ENCODE data around the gene TMSB4X.

The TMSB4X gene

DNA sequence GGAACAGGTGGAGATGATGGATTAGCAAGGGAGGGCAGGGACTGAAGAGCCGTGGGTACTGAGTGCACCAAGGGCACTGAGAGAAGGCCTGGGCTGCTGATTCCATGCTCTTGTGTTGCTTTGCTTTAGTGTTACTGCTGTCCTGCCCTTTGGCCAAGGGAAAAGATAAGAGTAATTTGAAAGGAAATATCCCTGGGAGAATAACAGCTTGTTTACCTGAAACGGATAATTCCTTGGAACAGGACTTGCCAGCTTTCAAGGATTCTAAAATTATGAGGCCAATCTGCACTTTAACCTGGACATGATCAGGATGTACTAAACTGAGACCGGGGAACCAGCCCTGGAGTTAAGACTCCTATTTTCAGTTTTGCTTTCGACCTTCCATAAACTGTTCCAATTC lies 49.1 kb downstream of the TMSB4X start:
- Histone ChIP-seq H3K79me2 (ENCODE audit: low read length) (no peaks in the 10 kb centered on the region), H2AFZ (ENCODE audit: low read depth, low read length) (no peak overlapping the region), H3K4me1 (ENCODE audit: low read length) (peaks cover 58% of the 10 kb centered on the region), H3K27me3 (ENCODE audit: low read depth, low read length) (no peaks in the 10 kb centered on the region), H3K9me3 (ENCODE audit: insufficient read depth, low read length) (no peaks in the 10 kb centered on the region), H4K20me1 (ENCODE audit: insufficient read depth, low read length) (no peaks in the 10 kb centered on the region), H3K4me3 (ENCODE audit: low read length) (no peak overlapping the region), H3K36me3 (replicated peaks; ENCODE audit: low read depth, low read length) (no peaks in the 10 kb centered on the region), H3K27ac (ENCODE audit: low read length) (no peak overlapping the region), H3K4me2 (ENCODE audit: low read length) (peak overlapping the region; percentile 54; the same call in 1 of the 2 replicates), H3K9ac (ENCODE audit: low read length) (no peak overlapping the region)
- no peak for TF ChIP-seq CTCF (IDR thresholded peaks at IDR 0.05; ENCODE audit: low read depth, low read length)
- no peak for TF ChIP-seq EZH2phosphoT487 (IDR thresholded peaks at IDR 0.05; ENCODE audit: low read depth)

- Histone ChIP-seq H3K27ac (ENCODE audit: low read length) (no peak overlapping the region), H3K79me2 (ENCODE audit: low read length) (no peaks in the 10 kb centered on the region), H3K27me3 (ENCODE audit: low read depth, low read length) (no peaks in the 10 kb centered on the region), H3K4me2 (ENCODE audit: low read length) (no peak overlapping the region), H3K4me1 (ENCODE audit: low read length) (peaks cover 68% of the 10 kb centered on the region), H3K9me3 (ENCODE audit: insufficient read depth, low read length) (no peaks in the 10 kb centered on the region), H4K20me1 (ENCODE audit: insufficient read depth, low read length) (no peaks in the 10 kb centered on the region), H3K4me3 (ENCODE audit: low read length) (no peak overlapping the region), H3K36me3 (replicated peaks; ENCODE audit: low read depth, low read length) (no peaks in the 10 kb centered on the region), H3K9ac (ENCODE audit: low read length) (no peak overlapping the region), H2AFZ (ENCODE audit: low read depth, low read length) (0 out of 2 replicates have a peak overlapping the region, but pooled peaks have one; percentile 26)
- TF ChIP-seq EZH2phosphoT487 (IDR thresholded peaks at IDR 0.05; ENCODE audit: low read depth): no peak
These were observed 50.1 kb downstream of the TMSB4X start for GRCh38 chrX:13024986-13025385.
